ENCODE data around the gene ZBTB46. TPM values are rescaled to one million over a fixed set of nuclear protein-coding genes. Genes with fewer than 3 reads are reported as not detected.

The ZBTB46 gene
- total and polyA plus RNA-seq, 10 donors = 3.6 to 76.5 (median 32.1) TPM

GRCh38 chr20:63765082-63765873 lies 65.8 kb downstream of the ZBTB46 start:
- H3K36me3 ChIP-seq = peaks cover 0 to 57% (median 9%) of the 10 kb centered on the region in 6 donors
- DNase-seq = no peak
- no peaks in the 10 kb centered on the region for H3K9me3 ChIP-seq
- TF ChIP-seq POLR2A (IDR thresholded peaks at IDR 0.05) = no peak
- peak in 2 of 3 donors; percentile 28 to 33 for TF ChIP-seq POLR2AphosphoS5 (IDR thresholded peaks at IDR 0.05)
- peaks cover 0 to 40% (median 9%) of the 10 kb centered on the region in 6 donors for H3K4me1 ChIP-seq
- intact Hi-C loops (cut with DNase I; ENCODE audit: low total_unique reads) = no loop called here
- 68 to 79% (median 73%) methylated on average over 16 of the region's 16 CpGs for WGBS, 5 donors
- no peaks in the 10 kb centered on the region for H3K27me3 ChIP-seq (replicated peaks in 1 of 7)
- no peak overlapping the region for H3K4me3 ChIP-seq
- peak overlapping the region in 6 of 8 donors; percentile 18 to 59 (median 44) for H3K27ac ChIP-seq

GRCh38 chr20:63759377-63759901 lies 71.6 kb downstream of the ZBTB46 start:
- intact Hi-C loops (cut with DNase I; ENCODE audit: low total_unique reads) = no loop called here
- H3K9me3 ChIP-seq = no peaks in the 10 kb centered on the region
- H3K4me1 ChIP-seq = peaks cover 0 to 35% (median 19%) of the 10 kb centered on the region in 6 donors
- no peak for DNase-seq
- TF ChIP-seq POLR2AphosphoS5 (IDR thresholded peaks at IDR 0.05) (no peak), POLR2A (IDR thresholded peaks at IDR 0.05) (no peak), CTCF (IDR thresholded peaks at IDR 0.05 in 8 of 11, conservative IDR thresholded peaks at IDR 0.05 in 3 of 11) (no peak)
- no peak overlapping the region for H3K4me3 ChIP-seq
- H3K27me3 ChIP-seq (replicated peaks in 1 of 7) = no peaks in the 10 kb centered on the region
- peak overlapping the region in 5 of 8 donors; percentile 4 to 53 (median 28) for H3K27ac ChIP-seq
- 58 to 78% (median 67%) methylated on average over 7 of the region's 7 CpGs for WGBS, 5 donors
- peaks cover 0 to 22% (median 0%) of the 10 kb centered on the region in 6 donors for H3K36me3 ChIP-seq

- H3K4me1 ChIP-seq = peaks cover 0 to 36% (median 19%) of the 10 kb centered on the region in 6 donors
- H3K27me3 ChIP-seq (replicated peaks in 1 of 7) = no peaks in the 10 kb centered on the region
- H3K36me3 ChIP-seq = peaks cover 0 to 22% (median 0%) of the 10 kb centered on the region in 6 donors
- H3K4me3 ChIP-seq = no peak overlapping the region
- intact Hi-C loops (cut with DNase I; ENCODE audit: low total_unique reads) = no loop called here
- H3K9me3 ChIP-seq = no peaks in the 10 kb centered on the region
- TF ChIP-seq POLR2A (IDR thresholded peaks at IDR 0.05) (no peak), CTCF (IDR thresholded peaks at IDR 0.05 in 8 of 11, conservative IDR thresholded peaks at IDR 0.05 in 3 of 11) (no peak), POLR2AphosphoS5 (IDR thresholded peaks at IDR 0.05) (no peak)
- WGBS, 5 donors = 86 to 94% (median 87%) methylated on average over 3 to 7 of the region's 7 CpGs
- no peak for DNase-seq
- peak overlapping the region in 1 of 8 donors; percentile 27 for H3K27ac ChIP-seq
Observed at GRCh38 chr20:63758152-63758551, 72.9 kb downstream of the ZBTB46 start.

GRCh38 chr20:63756648-63756991 lies 74.4 kb downstream of the ZBTB46 start:
- Histone ChIP-seq H3K36me3 (peaks cover 0 to 21% (median 2%) of the 10 kb centered on the region in 6 donors), H3K4me3 (no peak overlapping the region), H3K27ac (peak overlapping the region in 6 of 8 donors; percentile 19 to 65 (median 56)), H3K9me3 (no peaks in the 10 kb centered on the region), H3K27me3 (replicated peaks in 1 of 7) (no peaks in the 10 kb centered on the region), H3K4me1 (peaks cover 0 to 49% (median 21%) of the 10 kb centered on the region in 6 donors)
- no peak for DNase-seq
- 42 to 63% (median 47%) methylated on average over 7 to 8 of the region's 8 CpGs for WGBS, 5 donors
- TF ChIP-seq CTCF (IDR thresholded peaks at IDR 0.05 in 8 of 11, conservative IDR thresholded peaks at IDR 0.05 in 3 of 11) (no peak), POLR2A (IDR thresholded peaks at IDR 0.05) (no peak), POLR2AphosphoS5 (IDR thresholded peaks at IDR 0.05) (peak in 1 of 3 donors; percentile 30)
- intact Hi-C loops (cut with DNase I; ENCODE audit: low total_unique reads) = no loop called here

Data from spleen (tissue), 11 donors.